Thyroid gland (tissue), 4 donors: Measurements from ENCODE around the gene CCDC148.

Experiments
- CTCF ChIP-seq, 6 experiments: fragments of 200-600 bp in 3 of 6; fragments of 450-650 bp in 3 of 6; sonication (generic) in 3 of 6; IDR thresholded peaks; one replicate each; pipeline ENCODE4 v1.5.1; 2016 to 2019; ENCODE audit warnings: antibody characterized with exemption in 6 of 6, mild to moderate bottlenecking in 2 of 6, inconsistent platforms in 1 of 6, moderate library complexity in 1 of 6
- POLR2A ChIP-seq, 2 donors: fragments of 450-650 bp; IDR thresholded peaks; one replicate each; pipeline ENCODE4 v1.6.1; 2017; ENCODE audit warnings: antibody characterized with exemption in 2 of 2, mild to moderate bottlenecking in 2 of 2, moderate library complexity in 1 of 2

- TF ChIP-seq CTCF (IDR thresholded peaks at IDR 0.05) (no peak), POLR2A (IDR thresholded peaks at IDR 0.05) (no peak)
Measured at GRCh38 chr2:158197940-158198339, 258.6 kb downstream of the CCDC148 start.
